Tibial nerve (tissue), 4 donors: ENCODE measurements around the gene AEBP1. TPM values are rescaled to one million over a fixed set of nuclear protein-coding genes. Genes with fewer than 3 reads are reported as not detected.

Experiments used
- DNase-seq, 2 donors: peaks; one replicate each; pipeline ENCODE4 v3.0.0-alpha.2; 2019; ENCODE audit warnings: low spot score in 2 of 2
- H3K27ac ChIP-seq, 4 donors: fragments of 200-600 bp; sonication (generic) in 3 of 4; one replicate each; pipeline ENCODE4 v1.5.1; 2017 to 2019; ENCODE audit warnings: mild to moderate bottlenecking in 1 of 4
- H3K27me3 ChIP-seq, 2 donors: fragments of 200-600 bp; sonication (generic) in 1 of 2; one replicate each; pipeline versions ENCODE4 v1.5.1 to v1.6.0; 2017 to 2019
- H3K36me3 ChIP-seq, 3 donors: fragments of 200-600 bp; sonication (generic); one replicate each; pipeline ENCODE4 v1.5.1; 2018 to 2019
- H3K4me1 ChIP-seq, 4 donors: fragments of 200-600 bp; sonication (generic) in 3 of 4; one replicate each; pipeline ENCODE4 v1.5.1; 2017 to 2019
- H3K4me3 ChIP-seq, 4 donors: fragments of 200-600 bp; sonication (generic) in 3 of 4; one replicate each; pipeline ENCODE4 v1.5.1; 2017 to 2019; ENCODE audit warnings: mild to moderate bottlenecking in 1 of 4, moderate library complexity in 1 of 4
- H3K9me3 ChIP-seq, 4 donors: fragments of 200-600 bp; sonication (generic) in 3 of 4; one replicate each; pipeline ENCODE4 v1.5.1; 2017 to 2019
- EP300 ChIP-seq, 2 donors: sonication (generic); formaldehyde crosslinking; IDR thresholded peaks; one replicate each; pipeline ENCODE4 v1.6.1; 2017; ENCODE audit warnings: antibody characterized with exemption in 2 of 2, mild to moderate bottlenecking in 1 of 2
- POLR2A ChIP-seq, 2 donors: fragments of 450-650 bp; IDR thresholded peaks; one replicate each; pipeline ENCODE4 v1.6.1; 2017; ENCODE audit warnings: antibody characterized with exemption in 2 of 2, mild to moderate bottlenecking in 2 of 2, moderate library complexity in 2 of 2
- WGBS, 2 donors: methylation state at CpG; one replicate each; pipeline ENCODE4 v1.1.5; 2018; 5-methylcytosine and 5-hydroxymethylcytosine counted together
- total RNA-seq, 4 donors: library from RNA; depleted of rRNA; stranded (reverse); fragments of >200 nt; gene quantifications; one replicate each; pipeline ENCODE4 v1.1.0, GENCODE V29; 2016
- TF ChIP-seq, protein P1 (sequence below), 5 experiments: fragments of 200-600 bp in 3 of 5; fragments of 450-650 bp in 2 of 5; sonication (generic) in 3 of 5; IDR thresholded peaks; one replicate each; pipeline ENCODE4 v1.5.1; 2016 to 2019; ENCODE audit warnings: antibody characterized with exemption in 5 of 5, mild to moderate bottlenecking in 3 of 5, moderate library complexity in 2 of 5

AEBP1 gene
- total RNA-seq, 4 donors from 2014 or later, result 142 to 440 (median 264) TPM

DNA sequence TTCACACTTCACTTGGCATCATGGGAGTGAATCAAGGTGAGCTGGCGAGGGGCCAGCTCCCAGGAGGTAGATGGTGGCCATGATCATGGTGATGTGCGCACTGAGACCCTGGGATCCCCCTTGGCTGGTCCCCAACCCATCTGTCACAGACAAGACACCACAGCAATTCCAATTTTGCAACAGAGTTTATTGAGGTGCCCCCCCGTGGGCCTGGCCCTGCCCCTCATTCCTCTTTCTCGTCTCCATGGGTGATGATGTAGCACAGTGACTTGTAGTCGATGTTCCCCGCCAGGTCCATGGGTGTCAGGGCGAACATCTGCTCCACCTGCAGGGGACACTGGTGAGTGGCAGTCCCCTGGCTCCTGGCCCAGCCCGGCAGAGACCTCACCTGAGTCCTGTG, 34.6 kb downstream of the AEBP1 start:
- no peak for TF ChIP-seq EP300 (IDR thresholded peaks at IDR 0.05)
- TF ChIP-seq, protein P1, sequence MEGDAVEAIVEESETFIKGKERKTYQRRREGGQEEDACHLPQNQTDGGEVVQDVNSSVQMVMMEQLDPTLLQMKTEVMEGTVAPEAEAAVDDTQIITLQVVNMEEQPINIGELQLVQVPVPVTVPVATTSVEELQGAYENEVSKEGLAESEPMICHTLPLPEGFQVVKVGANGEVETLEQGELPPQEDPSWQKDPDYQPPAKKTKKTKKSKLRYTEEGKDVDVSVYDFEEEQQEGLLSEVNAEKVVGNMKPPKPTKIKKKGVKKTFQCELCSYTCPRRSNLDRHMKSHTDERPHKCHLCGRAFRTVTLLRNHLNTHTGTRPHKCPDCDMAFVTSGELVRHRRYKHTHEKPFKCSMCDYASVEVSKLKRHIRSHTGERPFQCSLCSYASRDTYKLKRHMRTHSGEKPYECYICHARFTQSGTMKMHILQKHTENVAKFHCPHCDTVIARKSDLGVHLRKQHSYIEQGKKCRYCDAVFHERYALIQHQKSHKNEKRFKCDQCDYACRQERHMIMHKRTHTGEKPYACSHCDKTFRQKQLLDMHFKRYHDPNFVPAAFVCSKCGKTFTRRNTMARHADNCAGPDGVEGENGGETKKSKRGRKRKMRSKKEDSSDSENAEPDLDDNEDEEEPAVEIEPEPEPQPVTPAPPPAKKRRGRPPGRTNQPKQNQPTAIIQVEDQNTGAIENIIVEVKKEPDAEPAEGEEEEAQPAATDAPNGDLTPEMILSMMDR (IDR thresholded peaks at IDR 0.05), result no peak
- no peak for TF ChIP-seq POLR2A (IDR thresholded peaks at IDR 0.05)
- Histone ChIP-seq H3K4me1 (no peaks in the 10 kb centered on the region), H3K27ac (no peak overlapping the region), H3K9me3 (no peaks in the 10 kb centered on the region), H3K36me3 (no peaks in the 10 kb centered on the region), H3K27me3 (no peaks in the 10 kb centered on the region), H3K4me3 (no peak overlapping the region)
- WGBS, 2 donors, result 72 to 87% methylated on average over 8 of the region's 8 CpGs
- no peak for DNase-seq

DNA sequence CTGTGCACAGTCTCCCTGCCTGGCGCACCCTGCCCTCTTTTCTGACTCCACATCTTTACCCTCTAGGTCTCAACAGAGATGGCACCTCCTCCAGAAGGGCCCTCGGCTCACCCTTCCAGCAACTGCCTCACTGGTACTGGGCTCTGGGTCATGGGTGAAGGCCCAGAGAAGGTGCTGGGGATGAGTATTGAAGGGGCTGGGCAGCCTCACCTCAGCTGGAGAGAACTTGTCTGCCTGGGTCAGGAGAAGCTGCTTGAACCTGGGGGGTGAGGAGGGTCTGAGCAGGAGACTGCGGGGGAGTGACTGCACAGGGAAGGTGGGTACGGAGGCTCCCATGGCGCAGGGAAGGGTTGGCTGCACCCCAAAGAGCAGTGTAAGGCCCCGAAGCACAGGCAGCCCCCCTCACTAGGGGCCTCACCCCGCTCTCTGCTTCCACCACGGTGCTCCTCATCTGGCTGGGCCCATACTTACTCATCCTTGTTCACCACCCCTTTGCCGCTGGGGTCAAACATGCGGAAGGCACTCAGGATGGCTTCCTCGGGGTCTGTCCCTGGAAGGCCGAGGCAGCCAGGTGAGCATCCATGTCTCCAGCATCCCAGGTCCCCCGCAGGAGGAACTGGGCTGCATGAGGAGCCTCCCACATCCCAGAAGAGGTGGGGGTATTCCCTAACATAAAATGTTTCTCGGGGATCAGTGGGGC, 35.3 kb downstream of the AEBP1 start:
- Histone ChIP-seq H3K9me3 (no peaks in the 10 kb centered on the region), H3K36me3 (no peaks in the 10 kb centered on the region), H3K27me3 (no peaks in the 10 kb centered on the region), H3K4me1 (no peaks in the 10 kb centered on the region), H3K27ac (no peak overlapping the region), H3K4me3 (no peak overlapping the region)
- TF ChIP-seq EP300 (IDR thresholded peaks at IDR 0.05), result no peak
- TF ChIP-seq, protein P1 (IDR thresholded peaks at IDR 0.05), result no peak
- no peak for TF ChIP-seq POLR2A (IDR thresholded peaks at IDR 0.05)
- WGBS, 2 donors, result 83 to 94% methylated on average over 13 to 14 of the region's 14 CpGs
- DNase-seq, result no peak

DNA sequence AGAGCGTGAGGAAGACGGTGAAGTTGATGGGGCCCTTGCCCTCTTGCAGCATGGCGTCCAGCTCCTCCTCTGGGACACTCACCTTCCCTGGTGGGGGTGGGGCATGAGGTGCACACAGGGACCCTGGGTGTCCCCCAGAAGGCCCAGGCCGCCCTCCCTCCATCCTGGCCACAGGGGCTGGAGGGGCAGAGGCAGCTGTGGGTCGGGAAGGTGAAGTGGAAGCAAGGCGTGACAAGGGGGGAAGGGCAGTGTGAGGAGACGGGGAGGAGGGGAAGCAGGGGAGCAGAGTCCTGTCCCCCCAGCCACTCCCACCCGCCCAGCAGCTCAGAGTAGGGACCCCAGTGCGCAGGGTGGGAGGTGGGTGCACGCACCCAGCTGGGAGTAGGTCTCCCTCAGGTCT, 36.2 kb downstream of the AEBP1 start:
- WGBS, 2 donors, result 81 to 89% methylated on average over 7 to 10 of the region's 10 CpGs

DNA sequence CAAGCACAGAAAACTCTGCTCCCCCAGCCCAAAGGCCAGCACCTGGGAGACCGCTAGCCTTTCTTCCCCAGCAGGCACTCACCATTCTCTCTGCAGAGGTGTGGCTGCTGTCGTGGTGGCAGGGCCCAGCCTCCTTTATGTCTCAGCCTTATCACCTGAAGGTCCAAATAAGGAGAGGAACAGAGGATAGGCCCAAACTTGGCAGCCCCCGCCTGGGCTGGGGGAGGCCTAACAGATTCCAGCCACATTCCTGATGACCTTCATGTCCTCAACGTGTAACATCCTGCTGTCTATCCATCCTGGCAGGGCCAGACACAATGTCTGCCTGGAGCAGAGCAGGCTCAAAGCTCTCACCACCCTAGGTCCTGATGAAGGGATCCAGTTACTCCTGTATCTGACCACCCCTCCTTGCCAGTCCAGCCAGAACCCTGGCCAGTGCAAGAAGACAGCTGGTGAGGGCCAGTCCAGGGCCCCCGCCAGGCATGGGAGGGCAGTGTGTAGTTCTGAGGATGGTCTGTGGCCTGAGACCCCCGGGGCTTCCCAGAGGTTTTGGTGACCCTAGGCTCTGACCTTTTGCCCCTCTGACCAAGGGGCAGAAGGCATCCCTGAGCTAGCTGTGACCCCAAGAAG, 37.2 kb downstream of the AEBP1 start, which contains the start of gene MYL7:
TSS of gene MYL7 (minus strand) at position 112 of the 630 bp plus-strand sequence. CDS start at position 85, 27 bp downstream.
- Histone ChIP-seq H3K9me3 (no peaks in the 10 kb centered on the region), H3K4me3 (no peak within 1 kb of the TSS), H3K27me3 (no peaks in the 10 kb centered on the region), H3K27ac (no peak within 1 kb of the TSS), H3K36me3 (no peaks in the 10 kb centered on the region), H3K4me1 (peaks cover 0 to 18% (median 4%) of the 10 kb centered on the region in 4 donors)
- WGBS, 2 donors, result 84% methylated on average over 5 to 6 of the region's 6 CpGs
- DNase-seq, result no peak
- TF ChIP-seq POLR2A (IDR thresholded peaks at IDR 0.05) (no peak), EP300 (IDR thresholded peaks at IDR 0.05) (no peak)
- TF ChIP-seq, protein P1 (IDR thresholded peaks at IDR 0.05), result no peak

More for the DNA sequence above, 36.2 kb downstream of the AEBP1 start:
- DNase-seq, result no peak
- TF ChIP-seq EP300 (IDR thresholded peaks at IDR 0.05) (no peak), POLR2A (IDR thresholded peaks at IDR 0.05) (no peak)
- TF ChIP-seq, protein P1 (IDR thresholded peaks at IDR 0.05), result no peak
- H3K4me3 ChIP-seq, result no peak overlapping the region
- H3K27ac ChIP-seq, result no peak overlapping the region
- no peaks in the 10 kb centered on the region for H3K9me3 ChIP-seq
- H3K27me3 ChIP-seq, result no peaks in the 10 kb centered on the region
- peaks cover 0 to 8% (median 2%) of the 10 kb centered on the region in 4 donors for H3K4me1 ChIP-seq
- no peaks in the 10 kb centered on the region for H3K36me3 ChIP-seq

DNA sequence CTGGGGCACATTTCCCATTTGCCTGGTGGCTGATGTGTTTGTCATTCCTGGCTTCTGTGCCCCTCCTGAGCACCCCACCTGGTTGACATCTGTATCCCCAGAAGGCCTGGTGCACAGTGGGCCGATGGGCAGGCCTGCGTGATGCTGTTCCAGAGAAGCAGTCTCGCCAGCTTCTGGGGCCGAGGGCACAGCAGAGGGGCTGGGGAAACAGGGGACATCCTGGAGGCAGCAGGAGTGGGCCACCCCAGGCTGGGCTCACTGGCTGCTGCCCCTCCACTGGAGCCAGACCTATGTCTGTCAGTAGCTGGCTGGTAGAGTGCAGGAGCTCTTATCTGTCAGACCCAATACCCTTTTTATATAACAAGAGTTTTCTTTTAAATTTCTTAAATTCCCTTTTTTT, 37.9 kb downstream of the AEBP1 start:
- H3K4me1 ChIP-seq, result peaks cover 0 to 23% (median 4%) of the 10 kb centered on the region in 4 donors
- TF ChIP-seq POLR2A (IDR thresholded peaks at IDR 0.05) (no peak), EP300 (IDR thresholded peaks at IDR 0.05) (no peak)
- TF ChIP-seq, protein P1 (IDR thresholded peaks at IDR 0.05), result no peak
- 87 to 91% methylated on average over 4 of the region's 4 CpGs for WGBS, 2 donors
- H3K27ac ChIP-seq, result no peak overlapping the region
- no peaks in the 10 kb centered on the region for H3K27me3 ChIP-seq
- H3K36me3 ChIP-seq, result no peaks in the 10 kb centered on the region
- H3K9me3 ChIP-seq, result no peaks in the 10 kb centered on the region
- DNase-seq, result no peak
- H3K4me3 ChIP-seq, result no peak overlapping the region
